HG02870 (cell line): Measurements from ENCODE around the gene SIK3.

Experiments used
- ATAC-seq: cut with Tn5 transposase; IDR thresholded peaks from one replicate; pipeline ENCODE4 v1.9.1; 2021; ENCODE audit warnings: mild to moderate bottlenecking, moderate library complexity; ENCODE audit not compliant: unreplicated experiment

The SIK3 gene

DNA sequence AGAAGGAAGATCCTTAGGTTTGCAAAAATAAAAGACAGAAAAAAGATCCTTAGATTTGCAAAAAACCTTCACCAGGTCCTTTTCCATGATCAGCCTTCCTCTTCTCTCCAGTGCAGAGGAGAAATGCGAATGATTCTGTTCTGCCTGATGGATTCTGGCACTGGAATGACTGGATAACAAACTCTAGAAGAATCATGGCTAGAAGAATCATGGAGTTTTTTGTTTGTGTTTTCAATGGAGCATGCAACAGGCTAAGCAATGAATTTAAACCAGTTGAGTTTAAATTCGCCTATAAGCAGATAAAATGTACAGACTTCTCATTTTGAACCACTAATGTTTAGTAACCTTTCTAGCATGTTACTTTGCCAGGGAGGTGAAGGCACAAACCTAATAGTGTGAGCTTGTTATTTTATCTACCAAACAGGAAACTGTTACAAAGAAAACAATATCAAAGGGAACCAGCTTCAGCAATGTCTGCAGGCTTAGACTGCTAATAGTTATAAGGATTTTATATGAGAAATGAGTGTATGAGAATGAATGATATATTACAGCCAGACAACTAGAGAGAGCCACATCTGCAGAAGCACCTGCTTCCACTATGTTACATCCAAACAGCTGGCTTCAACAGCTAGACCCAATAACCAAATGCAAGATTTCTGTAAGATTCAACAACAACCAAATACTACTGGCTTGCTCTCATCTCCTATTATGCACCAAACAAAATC, 196.1 kb downstream of the SIK3 start:
- no peak for ATAC-seq

DNA sequence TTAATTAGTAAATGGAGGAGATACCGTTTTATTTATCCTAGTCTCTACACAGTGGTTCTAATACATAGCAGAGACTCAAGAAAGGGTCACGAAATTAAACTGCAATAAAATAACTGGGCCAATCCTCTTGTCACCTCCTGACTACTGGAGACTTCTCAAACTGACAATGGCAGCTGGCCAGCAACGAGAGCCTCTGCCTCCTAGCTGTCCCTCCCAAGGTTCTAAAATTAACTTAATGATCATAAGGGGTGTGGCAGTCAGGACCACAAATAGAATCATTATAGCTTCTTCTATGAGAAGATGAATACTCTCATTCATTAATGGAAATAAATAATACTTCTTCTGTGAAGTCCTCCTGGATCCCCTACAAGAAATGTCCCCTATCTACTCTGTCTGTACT, 197.0 kb downstream of the SIK3 start:
- ATAC-seq = no peak

DNA sequence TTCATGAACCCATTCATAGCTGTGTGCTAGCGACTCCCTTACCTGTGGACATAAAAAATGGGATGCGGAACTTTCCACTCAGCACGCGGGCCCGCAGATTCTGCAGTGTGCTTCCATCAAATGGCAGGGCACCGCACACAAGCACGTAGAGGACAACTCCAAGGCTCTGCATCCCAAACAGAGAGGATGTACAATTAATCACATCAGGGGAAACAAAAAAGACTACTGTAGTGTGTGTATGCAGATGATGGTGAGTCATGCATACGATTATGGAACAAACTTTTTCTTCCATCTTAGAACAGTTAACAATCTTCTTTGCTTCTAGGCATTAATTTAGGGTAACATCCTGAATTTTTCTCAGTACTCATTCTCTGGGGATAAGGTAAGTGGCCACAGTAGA, 202.0 kb downstream of the SIK3 start:
- ATAC-seq = no peak

DNA sequence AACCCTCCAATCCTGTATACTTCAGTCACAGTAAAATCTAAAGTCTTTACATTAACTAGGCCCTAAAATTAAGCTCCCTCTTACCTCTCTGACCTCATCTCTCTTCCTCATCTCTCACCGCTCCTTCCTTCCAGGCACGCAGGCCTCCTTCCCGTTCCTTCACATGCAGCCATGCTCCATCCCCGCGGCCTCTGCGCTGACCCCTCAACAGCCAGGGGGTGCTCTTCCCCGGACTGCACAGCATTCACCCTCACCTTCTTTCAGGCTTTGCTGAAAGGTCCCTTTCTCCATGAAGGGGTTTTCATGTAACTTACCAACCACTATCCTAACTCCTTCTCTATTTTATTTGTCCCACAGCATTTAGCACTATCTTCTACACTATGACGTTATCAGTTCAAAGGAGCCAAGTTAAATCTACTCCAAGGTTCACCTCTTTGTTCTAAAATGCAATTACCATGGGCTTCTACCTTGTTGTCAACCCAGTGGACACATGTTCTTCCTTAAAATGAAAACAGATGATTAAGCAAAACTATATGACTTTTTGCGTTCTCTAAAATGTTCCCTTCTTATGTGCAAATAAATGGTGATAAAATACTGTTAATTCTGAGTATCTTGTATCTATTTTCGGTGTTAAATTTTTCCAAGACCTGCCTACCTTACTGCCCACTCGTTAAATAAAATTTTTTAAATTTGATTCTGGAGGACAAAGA, 203.0 kb downstream of the SIK3 start:
- ATAC-seq = no peak

DNA sequence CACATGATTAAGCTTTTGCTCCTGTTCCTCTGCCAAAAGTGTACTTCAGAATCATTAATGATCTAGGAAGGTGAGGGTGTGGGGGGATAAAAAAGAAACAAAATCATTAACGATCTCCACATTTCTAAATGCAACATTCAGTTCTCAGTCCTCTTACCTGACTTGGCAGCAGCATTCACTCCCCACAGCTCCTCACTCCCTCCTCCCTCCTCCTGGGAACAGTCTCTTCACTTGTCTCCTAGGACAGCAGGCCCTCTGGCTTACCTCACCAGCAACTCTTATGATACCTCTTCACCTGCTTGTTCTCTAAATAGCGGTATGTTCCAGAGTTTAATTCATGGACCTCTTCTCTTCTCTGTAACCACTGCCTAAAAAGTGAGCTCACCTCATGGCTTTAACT, 204.3 kb downstream of the SIK3 start:
- ATAC-seq = no peak

DNA sequence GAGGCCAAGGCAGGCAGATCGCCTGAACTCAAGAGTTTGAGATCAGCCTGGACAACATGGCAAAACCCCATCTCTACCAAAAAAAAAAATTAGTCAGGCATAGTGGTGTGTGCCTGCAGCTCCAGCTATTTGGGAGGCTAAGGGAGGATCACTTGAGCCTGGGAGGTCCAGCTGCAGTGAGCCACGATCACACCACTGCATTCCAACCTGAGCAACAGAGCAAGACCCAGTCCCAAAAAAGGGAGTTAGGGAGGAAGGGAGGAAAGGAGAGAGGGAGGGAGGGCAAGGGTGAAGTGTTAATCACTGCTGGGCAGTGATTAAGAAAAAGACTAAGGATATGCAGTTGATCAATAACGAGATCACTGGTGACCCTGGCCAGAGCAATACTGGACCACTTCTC, 204.8 kb downstream of the SIK3 start:
- no peak for ATAC-seq

DNA sequence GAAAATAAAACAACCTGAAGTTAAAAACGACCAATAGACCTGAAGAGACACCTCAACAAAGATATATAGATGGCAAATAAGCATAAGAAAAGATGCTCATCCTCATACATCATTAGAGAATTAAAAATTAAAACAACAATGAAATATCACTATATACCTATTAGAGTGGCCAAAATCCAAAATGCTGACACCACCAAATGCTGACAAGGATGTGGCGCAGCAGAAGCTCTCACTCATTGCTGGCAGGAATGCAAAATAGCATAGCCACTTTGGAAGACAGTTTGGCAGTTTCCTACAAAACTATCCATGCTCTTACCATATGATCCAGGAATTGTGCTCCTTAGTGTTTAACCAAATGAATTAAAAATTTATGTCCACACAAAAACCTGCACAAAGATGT, 205.9 kb downstream of the SIK3 start:
- no peak for ATAC-seq

DNA sequence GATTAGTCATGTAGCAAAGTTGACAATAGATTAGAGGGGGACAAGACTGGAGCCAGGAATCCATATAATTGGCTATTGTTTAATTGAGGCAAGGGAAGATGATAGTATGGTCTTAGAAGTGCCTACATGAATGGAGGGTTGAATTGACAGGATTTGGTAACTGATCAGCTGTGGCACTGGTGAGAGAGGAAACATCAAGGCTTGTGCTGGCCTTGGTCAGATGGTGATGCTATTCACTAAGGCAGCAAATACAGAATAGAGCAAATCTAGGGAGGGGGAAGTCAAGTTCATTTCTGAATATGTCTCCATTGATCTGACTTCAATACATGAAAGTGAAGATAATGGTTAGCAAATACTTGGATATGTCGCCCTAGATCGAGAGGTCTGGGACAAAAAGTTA, 206.5 kb downstream of the SIK3 start:
- ATAC-seq = no peak

DNA sequence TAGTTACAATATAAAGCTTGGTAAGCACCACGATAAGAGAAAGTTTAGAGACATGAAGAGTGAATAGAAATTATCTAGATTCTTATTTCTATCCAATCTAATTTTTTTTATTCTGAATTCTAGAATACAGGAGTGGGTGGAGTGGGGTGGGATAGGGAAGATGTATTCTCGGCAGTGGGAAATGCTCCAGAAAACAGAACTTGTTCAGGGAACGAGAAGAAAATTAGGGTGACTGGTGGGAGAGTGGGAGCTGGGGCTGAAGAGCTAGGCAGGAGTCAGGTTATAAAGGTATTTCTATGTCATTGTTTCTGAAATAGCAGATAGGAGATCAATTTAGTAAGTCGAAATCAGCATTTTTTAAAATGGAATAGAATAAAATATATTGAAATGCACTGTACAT, 207.6 kb downstream of the SIK3 start:
- ATAC-seq = no peak

DNA sequence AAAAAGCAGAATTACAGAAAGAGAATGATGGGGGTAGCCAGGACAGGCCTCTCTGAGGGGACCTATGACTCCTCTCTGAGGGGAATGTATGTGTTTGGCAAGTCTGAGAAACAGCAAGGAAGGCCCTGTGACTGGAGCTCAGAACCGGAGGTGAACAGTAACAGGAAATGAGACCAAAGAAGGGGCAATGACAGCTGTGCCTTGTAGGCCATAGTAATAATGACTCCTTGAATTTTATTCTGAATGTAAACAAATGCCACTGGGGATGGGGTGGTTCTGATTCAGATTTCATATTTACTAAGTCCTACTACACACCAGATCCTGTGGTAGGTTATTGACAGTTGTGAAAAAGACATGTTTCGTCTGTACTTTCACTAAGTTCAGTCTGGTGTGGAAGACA, 208.0 kb downstream of the SIK3 start:
- no peak for ATAC-seq

DNA sequence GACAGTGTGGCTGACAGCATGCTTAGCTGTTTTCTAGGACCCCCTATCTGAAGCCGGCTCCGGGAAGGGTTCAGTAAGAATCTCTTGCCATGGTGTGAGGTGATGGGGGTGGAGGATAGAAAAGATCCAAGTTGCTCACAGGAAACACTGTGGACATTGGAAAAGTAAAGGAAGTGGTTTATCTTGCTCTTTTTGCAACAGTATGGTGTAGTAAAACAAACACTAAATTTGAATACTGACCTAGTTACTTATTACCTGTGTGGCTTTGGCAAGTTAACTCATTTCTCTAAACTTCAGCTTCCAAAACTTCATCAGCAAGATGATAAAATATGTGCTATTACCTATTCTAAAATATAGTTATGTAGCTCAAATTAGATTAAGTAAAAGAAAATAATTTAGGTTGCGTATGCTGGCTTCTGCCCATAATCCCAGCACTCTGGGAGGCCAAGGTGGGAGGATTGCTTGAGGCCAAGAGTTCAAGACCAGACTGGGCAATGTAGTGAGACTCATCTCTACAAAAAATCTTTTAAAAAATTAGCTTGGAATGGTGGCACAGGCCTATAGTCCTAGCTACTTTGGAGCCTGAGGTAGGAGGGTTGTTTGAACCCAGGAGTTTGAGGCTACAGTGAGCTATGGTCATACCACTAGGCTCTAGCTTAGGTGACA, 209.2 kb downstream of the SIK3 start:
- no peak for ATAC-seq

DNA sequence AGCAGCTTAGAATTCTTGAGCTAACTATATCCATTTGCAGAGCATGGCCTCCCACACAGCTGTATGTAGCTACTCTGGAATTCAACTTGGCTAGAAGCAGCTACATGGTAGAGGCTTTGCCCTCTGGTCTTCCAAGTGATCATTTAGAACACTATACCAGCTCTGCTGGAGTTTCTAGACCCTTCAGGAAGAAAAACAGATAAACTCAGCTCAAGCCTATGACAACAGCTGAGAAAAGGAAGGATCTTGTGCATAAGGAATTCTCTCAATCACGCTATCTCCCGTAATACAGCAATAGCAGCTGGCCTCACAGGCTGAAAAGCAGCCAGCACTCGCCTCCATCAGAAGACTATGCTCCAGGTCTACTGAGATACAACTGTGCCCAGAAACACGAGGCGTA, 210.2 kb downstream of the SIK3 start:
- ATAC-seq = no peak

DNA sequence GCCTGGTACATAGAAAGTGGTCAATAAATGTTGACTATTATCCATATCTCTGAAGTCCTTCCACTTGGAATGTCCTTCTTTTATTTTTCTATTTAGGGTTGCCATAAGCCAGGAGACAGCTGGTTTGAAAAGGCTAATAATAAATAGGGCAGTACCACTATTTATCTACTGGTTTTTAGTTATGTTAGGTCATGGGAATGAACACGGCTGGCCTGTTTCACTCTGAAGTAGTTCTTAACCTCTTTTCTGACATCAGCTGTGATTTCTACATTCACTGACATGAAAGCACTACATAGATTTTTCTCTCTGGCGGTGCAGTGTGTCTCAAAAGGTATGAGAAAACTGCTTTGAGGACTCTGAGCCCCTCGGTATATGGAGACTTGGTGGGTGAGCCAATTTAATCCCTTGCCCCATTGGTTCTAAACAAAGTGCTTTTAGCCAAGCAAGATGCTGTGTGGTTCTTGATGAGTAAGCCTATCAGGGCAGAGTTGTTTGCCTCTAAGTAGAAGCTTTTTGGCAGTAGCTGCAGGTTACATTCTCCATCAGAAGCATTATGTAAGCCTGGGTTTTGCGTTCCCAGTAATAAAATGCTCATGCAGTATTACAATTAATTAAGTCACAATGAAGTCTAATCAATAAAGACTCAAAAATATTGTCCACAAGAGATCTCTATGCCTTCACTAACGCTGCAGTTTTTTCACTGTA, 212.1 kb downstream of the SIK3 start:
- ATAC-seq = no peak

DNA sequence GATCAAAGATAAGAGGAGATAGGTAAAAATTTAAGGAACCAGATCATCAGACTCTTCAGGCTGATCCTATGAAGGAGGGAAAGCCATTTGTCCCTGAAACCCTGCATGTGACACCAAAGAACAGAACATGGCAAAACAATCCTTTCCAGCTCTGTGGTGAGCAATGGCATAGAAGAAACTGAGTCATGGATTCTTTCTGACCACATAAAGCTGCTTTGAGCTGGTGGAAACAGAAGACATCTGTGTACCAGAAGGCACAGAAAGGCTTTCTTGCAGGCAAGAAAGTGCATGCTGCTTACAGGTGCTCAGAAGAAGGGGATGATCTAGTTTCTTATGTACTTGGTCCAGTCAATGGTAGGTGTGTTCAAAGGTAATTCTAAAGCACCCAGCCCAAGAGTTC, 215.8 kb downstream of the SIK3 start:
- no peak for ATAC-seq

DNA sequence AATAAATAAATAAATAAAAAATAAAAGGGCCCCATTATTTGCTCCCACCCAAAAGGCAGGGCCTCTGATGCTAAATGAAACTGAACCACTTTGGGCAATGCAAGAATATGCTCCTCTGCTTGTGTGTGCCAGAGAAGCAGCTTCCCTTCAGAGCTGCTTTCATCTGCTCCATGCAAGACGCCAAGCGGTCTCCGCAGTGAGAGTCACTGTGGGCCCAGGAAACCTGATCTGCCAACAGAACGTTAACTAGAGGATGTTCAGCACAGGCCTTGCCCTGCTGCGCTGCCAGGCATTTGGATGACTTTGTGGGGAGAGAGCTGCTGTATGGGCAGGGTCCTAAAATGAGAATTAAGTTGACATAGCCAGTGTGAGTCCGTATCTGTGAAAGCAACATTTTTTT, 217.1 kb downstream of the SIK3 start:
- ATAC-seq = no peak

DNA sequence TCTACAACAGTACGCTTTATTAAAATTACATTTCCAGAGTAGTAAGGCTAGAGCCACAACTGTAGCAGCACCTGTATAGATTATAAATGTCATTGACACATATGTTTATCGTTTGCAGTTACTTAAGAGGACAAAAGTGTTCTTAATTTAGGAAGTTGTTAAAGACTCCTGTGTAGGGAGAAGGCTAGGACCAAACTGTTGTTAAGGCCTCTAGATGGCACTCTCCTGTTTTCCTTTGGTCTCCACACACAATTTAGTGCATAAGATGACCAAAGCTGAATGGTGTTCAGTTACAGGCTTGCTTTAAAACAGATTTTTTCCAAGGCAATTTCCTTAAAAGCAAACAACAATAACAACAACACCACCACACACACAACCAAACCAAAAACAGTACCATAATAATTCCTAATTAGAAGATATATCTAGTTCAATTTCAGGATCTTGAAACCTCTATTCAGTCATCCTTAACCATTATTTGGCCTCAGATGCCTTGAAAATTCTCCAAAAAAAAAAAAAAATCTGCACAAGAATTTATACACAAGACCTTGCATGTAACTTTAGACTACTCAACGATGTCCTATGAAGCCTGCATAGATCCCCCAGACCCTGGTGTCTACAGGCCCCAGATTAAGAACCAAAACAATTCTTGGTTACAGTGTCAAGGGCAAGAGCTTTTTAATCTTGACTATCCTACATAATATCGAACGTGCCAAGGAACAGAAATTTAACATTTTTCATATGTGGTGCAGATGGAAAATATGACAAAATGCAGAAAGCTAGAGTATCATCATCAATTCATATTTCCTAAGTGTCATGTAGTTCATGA, 218.2 kb downstream of the SIK3 start:
- no peak for ATAC-seq

DNA sequence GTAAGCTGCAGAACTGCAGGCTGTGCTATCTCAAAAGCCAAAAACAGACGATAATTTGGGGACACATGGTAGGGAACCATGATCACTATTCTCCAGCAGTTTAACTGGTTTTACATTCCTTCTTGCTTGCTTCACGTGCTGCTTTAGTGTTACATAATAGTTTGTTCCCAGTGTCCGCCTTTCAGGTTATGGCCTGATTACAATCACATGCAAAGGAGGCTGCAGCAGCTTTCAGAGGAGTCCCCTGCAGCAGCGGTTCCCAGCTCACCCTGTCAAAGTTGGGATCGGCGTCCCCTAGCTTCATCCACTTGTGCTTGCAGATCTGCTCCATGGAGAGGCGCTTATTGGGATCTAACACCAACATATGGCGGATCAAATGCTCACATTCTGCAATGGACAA, 221.6 kb downstream of the SIK3 start:
- ATAC-seq = no peak

DNA sequence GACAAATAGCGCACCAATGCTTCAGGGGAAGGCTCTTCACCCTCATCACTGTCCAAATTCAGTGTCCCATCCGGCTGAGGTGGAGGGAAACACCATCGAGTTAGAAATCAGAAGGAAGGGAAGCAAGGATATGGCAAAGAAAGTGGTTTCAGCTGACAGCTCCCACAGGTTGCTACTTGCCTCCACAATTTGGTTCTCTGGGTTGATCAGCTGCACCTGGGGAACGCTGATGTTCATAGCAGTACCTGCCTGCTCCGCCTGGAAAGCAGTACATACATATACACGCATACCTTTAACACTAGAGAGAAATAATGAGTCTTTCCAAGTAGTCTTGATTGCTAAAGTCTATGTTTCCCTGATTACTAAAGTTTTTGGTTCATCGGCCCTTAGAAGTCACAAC, 223.0 kb downstream of the SIK3 start:
- no peak for ATAC-seq

DNA sequence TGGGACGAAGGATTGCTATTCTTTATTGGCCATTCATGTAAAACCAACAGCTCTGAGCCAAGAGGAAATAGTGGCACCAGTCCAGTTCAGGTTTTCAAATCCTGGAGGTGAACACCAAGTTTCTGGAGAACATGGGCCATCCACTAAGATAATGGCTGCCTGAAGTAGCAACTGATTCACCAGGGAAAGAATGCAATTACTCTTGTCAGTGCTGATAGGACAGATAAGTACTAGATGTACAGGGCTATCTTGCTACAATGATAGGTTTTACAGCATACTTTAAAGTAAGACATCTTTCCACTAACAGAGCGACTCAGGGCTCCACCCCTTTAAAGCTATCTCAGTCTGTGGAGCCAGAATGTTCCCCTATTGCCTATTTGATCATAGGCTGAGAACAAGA, 224.0 kb downstream of the SIK3 start:
- ATAC-seq = no peak

DNA sequence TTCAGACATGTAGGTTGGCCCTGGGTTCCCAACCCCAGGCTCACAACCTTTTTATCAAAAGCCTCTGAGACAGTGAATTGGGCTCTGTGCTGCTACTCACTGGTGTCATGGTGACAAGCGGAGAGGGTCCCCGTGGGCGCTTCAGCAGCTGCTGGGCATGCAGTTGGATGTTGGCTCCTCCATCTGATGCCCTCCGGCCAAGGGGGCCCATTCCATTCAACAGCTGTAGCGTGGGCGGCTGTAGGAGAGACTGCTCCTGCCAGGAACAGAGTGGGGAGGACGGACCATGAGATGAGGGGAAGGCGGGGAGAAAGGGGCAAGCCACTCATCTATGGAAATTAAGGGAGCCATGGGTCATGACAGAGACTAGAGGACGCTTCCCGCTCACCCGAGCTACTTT, 224.8 kb downstream of the SIK3 start:
- ATAC-seq = no peak

DNA sequence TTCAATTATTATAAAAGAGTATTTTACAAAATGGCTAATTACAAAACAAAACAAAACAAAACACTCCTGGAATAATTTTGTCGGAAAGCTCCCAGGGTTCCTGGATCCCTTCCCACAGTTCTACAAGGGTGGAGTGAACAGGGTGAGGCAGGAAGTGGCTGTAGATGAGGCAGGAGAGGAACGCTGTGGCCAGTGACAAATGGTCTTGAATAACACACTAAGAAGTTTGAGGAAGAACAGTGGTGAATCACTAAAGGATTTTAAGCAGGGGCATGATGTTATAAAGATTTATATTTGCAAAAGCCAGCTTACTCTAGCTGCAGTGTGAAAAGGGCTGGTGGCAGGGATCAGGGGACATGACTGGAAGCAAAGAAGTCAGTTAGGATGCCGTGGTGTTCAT, 227.0 kb downstream of the SIK3 start:
- no peak for ATAC-seq
